HEK293 (cell line): ENCODE results near the gene GGA1.
A peak's percentile ranks its signal among the peaks of the same experiment; 100 is the strongest.

Experiments
- BCL11B ChIP-seq: fragments of 450-650 bp; formaldehyde crosslinking; IDR thresholded peaks from 2 replicates; pipeline ENCODE4 v1.5.1; 2016; ENCODE audit warnings: low read depth, missing biosample characterization, missing genetic modification characterization
- SP3 ChIP-seq: fragments of 450-650 bp; formaldehyde crosslinking; IDR thresholded peaks from 2 replicates; pipeline ENCODE4 v1.5.1; 2016; ENCODE audit warnings: missing biosample characterization, missing genetic modification characterization
- ZFP3 ChIP-seq: fragments of 450-650 bp; formaldehyde crosslinking; IDR thresholded peaks from 2 replicates; pipeline ENCODE4 v1.5.1; 2016; ENCODE audit warnings: low read depth, missing biosample characterization, missing genetic modification characterization
- ZNF112 ChIP-seq: fragments of 450-650 bp; formaldehyde crosslinking; IDR thresholded peaks from 2 replicates; pipeline ENCODE4 v1.5.0; 2017; ENCODE audit warnings: missing biosample characterization, missing genetic modification characterization
- ZNF114 ChIP-seq: fragments of 450-650 bp; formaldehyde crosslinking; IDR thresholded peaks from 2 replicates; pipeline ENCODE4 v1.5.0; 2017; ENCODE audit warnings: missing biosample characterization, missing genetic modification characterization
- ZNF146 ChIP-seq: fragments of 450-650 bp; formaldehyde crosslinking; IDR thresholded peaks from 2 replicates; pipeline ENCODE4 v1.5.1; 2016; ENCODE audit warnings: missing biosample characterization, missing genetic modification characterization
- ZNF169 ChIP-seq: fragments of 450-650 bp; formaldehyde crosslinking; IDR thresholded peaks from 2 replicates; pipeline ENCODE4 v1.5.1; 2016; ENCODE audit warnings: missing biosample characterization, missing genetic modification characterization
- ZNF202 ChIP-seq: fragments of 450-650 bp; formaldehyde crosslinking; IDR thresholded peaks from 2 replicates; pipeline ENCODE4 v1.5.1; 2016; ENCODE audit warnings: missing biosample characterization, missing genetic modification characterization, borderline replicate concordance
- ZNF341 ChIP-seq: fragments of 450-650 bp; formaldehyde crosslinking; IDR thresholded peaks from 2 replicates; pipeline ENCODE4; 2016; ENCODE audit warnings: low read depth, missing biosample characterization, missing genetic modification characterization
- ZNF548 ChIP-seq: fragments of 450-650 bp; formaldehyde crosslinking; IDR thresholded peaks from 2 replicates; pipeline ENCODE4 v1.5.1; 2016; ENCODE audit warnings: missing biosample characterization, missing genetic modification characterization
- ZNF558 ChIP-seq: fragments of 450-650 bp; formaldehyde crosslinking; IDR thresholded peaks from 2 replicates; pipeline ENCODE4 v1.5.1; 2016; ENCODE audit warnings: missing biosample characterization, missing genetic modification characterization
- ZNF660 ChIP-seq: fragments of 450-650 bp; IDR thresholded peaks from 2 replicates; pipeline ENCODE4 v1.5.1; 2018; ENCODE audit warnings: missing biosample characterization, mild to moderate bottlenecking, missing genetic modification characterization
- ZNF664 ChIP-seq: fragments of 450-650 bp; formaldehyde crosslinking; IDR thresholded peaks from 2 replicates; pipeline ENCODE4 v1.5.1; 2016; ENCODE audit warnings: missing biosample characterization, missing genetic modification characterization
- ZNF670 ChIP-seq: fragments of 450-650 bp; formaldehyde crosslinking; IDR thresholded peaks from 2 replicates; pipeline ENCODE4 v1.5.1; 2016; ENCODE audit warnings: missing biosample characterization, missing genetic modification characterization, low read depth
- TF ChIP-seq, protein P1 (sequence below): fragments of 450-650 bp; formaldehyde crosslinking; IDR thresholded peaks from 2 replicates; pipeline ENCODE4 v1.5.1; 2017; ENCODE audit warnings: missing biosample characterization, mild to moderate bottlenecking, missing genetic modification characterization, moderate library complexity
- TF ChIP-seq, protein P2 (sequence below): fragments of 450-650 bp; formaldehyde crosslinking; conservative IDR thresholded peaks from 2 replicates; pipeline ENCODE4 v1.5.1; 2016; ENCODE audit warnings: low read depth, missing biosample characterization, missing genetic modification characterization
- TF ChIP-seq, protein P3 (sequence below): IDR thresholded peaks from 2 replicates; pipeline ENCODE4 v1.6.1; 2011; ENCODE audit warnings: mild to moderate bottlenecking, low read depth, low read length, borderline replicate concordance
- TF ChIP-seq, protein P4 (sequence below): fragments of 450-650 bp; formaldehyde crosslinking; IDR thresholded peaks from 2 replicates; pipeline ENCODE4 v1.5.1; 2016; ENCODE audit warnings: missing biosample characterization, missing genetic modification characterization
- TF ChIP-seq, protein P5 (sequence below): fragments of 450-650 bp; formaldehyde crosslinking; optimal IDR thresholded peaks from 2 replicates; pipeline ENCODE3; 2016; ENCODE audit warnings: missing biosample characterization, mild to moderate bottlenecking, missing genetic modification characterization
- TF ChIP-seq, protein P6 (sequence below): fragments of 450-650 bp; formaldehyde crosslinking; IDR thresholded peaks from 2 replicates; pipeline ENCODE4 v1.5.1; 2016; ENCODE audit warnings: missing biosample characterization, missing genetic modification characterization
- TF ChIP-seq, protein P7 (sequence below): fragments of 450-650 bp; formaldehyde crosslinking; IDR thresholded peaks from 2 replicates; pipeline ENCODE4 v1.5.1; 2016; ENCODE audit warnings: missing biosample characterization, missing genetic modification characterization, borderline replicate concordance

The GGA1 gene

DNA sequence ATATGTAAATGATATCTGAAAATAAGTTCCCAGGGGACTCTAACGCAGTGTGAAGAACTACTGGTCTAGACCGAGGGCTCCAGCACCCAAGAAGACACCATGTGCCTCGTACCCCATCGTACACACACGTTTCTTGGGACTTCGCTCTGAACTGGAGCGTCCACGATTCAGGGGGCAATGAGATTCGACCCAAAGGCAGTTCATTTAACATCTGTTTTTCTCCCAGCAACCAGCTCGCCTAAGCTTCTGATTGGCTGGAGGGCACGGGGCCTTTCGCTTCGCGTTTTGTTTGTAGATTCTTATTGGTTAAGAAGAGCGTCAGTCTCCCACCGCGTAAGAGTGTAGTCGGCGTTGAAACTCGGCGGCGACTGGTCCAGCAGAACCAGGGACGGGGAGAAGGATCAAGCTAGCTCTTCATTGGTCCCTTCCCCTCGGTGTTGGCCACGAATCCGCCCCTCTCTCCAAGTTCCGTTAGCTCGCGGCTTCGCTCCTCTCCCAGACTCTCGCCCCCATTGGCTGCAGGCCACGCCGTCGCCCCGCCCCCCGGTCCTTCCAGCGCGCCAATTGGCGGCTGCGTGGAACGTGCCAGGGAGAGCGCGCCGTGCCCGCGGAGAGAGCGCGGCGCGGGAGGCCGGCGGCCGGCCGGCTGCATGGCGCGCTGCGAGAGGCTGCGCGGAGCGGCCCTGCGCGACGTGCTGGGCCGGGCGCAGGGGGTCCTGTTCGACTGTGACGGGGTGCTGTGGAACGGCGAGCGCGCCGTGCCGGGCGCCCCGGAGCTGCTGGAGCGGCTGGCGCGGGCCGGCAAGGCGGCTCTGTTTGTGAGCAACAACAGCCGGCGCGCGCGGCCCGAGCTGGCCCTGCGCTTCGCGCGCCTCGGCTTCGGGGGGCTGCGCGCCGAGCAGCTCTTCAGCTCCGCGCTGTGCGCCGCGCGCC, 49.8 kb downstream of the GGA1 start, which contains the start of gene PDXP (continued):
- TF ChIP-seq ZNF341 (tag by site-specific recombination) (no peak), ZNF114 (tag by site-specific recombination) (no peak), ZFP3 (tag by site-specific recombination) (no peak), ZNF660 (tag by site-specific recombination) (peak; percentile 40; the same call in 1 of the 2 replicates), ZNF169 (tag by site-specific recombination) (no peak), ZNF670 (tag by site-specific recombination) (no peak), BCL11B (no peak), ZNF202 (tag by site-specific recombination) (no peak), SP3 (tag by site-specific recombination) (peak; percentile 62; the same call in 1 of the 2 replicates), ZNF112 (tag by site-specific recombination) (no peak), ZNF146 (tag by site-specific recombination) (no peak), ZNF558 (tag by site-specific recombination) (no peak), ZNF664 (tag by site-specific recombination) (peak; percentile 36; the same call in 1 of the 2 replicates), ZNF548 (no peak)
- TF ChIP-seq, protein P1, sequence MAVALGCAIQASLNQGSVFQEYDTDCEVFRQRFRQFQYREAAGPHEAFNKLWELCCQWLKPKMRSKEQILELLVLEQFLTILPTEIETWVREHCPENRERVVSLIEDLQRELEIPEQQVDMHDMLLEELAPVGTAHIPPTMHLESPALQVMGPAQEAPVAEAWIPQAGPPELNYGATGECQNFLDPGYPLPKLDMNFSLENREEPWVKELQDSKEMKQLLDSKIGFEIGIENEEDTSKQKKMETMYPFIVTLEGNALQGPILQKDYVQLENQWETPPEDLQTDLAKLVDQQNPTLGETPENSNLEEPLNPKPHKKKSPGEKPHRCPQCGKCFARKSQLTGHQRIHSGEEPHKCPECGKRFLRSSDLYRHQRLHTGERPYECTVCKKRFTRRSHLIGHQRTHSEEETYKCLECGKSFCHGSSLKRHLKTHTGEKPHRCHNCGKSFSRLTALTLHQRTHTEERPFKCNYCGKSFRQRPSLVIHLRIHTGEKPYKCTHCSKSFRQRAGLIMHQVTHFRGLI (tag by site-specific recombination): no peak
- TF ChIP-seq, protein P2, sequence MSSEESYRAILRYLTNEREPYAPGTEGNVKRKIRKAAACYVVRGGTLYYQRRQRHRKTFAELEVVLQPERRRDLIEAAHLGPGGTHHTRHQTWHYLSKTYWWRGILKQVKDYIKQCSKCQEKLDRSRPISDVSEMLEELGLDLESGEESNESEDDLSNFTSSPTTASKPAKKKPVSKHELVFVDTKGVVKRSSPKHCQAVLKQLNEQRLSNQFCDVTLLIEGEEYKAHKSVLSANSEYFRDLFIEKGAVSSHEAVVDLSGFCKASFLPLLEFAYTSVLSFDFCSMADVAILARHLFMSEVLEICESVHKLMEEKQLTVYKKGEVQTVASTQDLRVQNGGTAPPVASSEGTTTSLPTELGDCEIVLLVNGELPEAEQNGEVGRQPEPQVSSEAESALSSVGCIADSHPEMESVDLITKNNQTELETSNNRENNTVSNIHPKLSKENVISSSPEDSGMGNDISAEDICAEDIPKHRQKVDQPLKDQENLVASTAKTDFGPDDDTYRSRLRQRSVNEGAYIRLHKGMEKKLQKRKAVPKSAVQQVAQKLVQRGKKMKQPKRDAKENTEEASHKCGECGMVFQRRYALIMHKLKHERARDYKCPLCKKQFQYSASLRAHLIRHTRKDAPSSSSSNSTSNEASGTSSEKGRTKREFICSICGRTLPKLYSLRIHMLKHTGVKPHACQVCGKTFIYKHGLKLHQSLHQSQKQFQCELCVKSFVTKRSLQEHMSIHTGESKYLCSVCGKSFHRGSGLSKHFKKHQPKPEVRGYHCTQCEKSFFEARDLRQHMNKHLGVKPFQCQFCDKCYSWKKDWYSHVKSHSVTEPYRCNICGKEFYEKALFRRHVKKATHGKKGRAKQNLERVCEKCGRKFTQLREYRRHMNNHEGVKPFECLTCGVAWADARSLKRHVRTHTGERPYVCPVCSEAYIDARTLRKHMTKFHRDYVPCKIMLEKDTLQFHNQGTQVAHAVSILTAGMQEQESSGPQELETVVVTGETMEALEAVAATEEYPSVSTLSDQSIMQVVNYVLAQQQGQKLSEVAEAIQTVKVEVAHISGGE (tag by site-specific recombination): no peak
- TF ChIP-seq, protein P3, sequence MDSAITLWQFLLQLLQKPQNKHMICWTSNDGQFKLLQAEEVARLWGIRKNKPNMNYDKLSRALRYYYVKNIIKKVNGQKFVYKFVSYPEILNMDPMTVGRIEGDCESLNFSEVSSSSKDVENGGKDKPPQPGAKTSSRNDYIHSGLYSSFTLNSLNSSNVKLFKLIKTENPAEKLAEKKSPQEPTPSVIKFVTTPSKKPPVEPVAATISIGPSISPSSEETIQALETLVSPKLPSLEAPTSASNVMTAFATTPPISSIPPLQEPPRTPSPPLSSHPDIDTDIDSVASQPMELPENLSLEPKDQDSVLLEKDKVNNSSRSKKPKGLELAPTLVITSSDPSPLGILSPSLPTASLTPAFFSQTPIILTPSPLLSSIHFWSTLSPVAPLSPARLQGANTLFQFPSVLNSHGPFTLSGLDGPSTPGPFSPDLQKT: no peak
- TF ChIP-seq, protein P4, sequence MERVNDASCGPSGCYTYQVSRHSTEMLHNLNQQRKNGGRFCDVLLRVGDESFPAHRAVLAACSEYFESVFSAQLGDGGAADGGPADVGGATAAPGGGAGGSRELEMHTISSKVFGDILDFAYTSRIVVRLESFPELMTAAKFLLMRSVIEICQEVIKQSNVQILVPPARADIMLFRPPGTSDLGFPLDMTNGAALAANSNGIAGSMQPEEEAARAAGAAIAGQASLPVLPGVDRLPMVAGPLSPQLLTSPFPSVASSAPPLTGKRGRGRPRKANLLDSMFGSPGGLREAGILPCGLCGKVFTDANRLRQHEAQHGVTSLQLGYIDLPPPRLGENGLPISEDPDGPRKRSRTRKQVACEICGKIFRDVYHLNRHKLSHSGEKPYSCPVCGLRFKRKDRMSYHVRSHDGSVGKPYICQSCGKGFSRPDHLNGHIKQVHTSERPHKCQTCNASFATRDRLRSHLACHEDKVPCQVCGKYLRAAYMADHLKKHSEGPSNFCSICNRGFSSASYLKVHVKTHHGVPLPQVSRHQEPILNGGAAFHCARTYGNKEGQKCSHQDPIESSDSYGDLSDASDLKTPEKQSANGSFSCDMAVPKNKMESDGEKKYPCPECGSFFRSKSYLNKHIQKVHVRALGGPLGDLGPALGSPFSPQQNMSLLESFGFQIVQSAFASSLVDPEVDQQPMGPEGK (tag by site-specific recombination): no peak; the same call in 1 of the 2 replicates
- TF ChIP-seq, protein P5, sequence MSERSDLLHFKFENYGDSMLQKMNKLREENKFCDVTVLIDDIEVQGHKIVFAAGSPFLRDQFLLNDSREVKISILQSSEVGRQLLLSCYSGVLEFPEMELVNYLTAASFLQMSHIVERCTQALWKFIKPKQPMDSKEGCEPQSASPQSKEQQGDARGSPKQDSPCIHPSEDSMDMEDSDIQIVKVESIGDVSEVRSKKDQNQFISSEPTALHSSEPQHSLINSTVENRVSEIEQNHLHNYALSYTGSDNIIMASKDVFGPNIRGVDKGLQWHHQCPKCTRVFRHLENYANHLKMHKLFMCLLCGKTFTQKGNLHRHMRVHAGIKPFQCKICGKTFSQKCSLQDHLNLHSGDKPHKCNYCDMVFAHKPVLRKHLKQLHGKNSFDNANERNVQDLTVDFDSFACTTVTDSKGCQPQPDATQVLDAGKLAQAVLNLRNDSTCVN (tag by site-specific recombination): peak; percentile 23
- TF ChIP-seq, protein P6, sequence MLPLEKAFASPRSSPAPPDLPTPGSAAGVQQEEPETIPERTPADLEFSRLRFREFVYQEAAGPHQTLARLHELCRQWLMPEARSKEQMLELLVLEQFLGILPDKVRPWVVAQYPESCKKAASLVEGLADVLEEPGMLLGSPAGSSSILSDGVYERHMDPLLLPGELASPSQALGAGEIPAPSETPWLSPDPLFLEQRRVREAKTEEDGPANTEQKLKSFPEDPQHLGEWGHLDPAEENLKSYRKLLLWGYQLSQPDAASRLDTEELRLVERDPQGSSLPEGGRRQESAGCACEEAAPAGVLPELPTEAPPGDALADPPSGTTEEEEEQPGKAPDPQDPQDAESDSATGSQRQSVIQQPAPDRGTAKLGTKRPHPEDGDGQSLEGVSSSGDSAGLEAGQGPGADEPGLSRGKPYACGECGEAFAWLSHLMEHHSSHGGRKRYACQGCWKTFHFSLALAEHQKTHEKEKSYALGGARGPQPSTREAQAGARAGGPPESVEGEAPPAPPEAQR: no peak
- TF ChIP-seq, protein P7, sequence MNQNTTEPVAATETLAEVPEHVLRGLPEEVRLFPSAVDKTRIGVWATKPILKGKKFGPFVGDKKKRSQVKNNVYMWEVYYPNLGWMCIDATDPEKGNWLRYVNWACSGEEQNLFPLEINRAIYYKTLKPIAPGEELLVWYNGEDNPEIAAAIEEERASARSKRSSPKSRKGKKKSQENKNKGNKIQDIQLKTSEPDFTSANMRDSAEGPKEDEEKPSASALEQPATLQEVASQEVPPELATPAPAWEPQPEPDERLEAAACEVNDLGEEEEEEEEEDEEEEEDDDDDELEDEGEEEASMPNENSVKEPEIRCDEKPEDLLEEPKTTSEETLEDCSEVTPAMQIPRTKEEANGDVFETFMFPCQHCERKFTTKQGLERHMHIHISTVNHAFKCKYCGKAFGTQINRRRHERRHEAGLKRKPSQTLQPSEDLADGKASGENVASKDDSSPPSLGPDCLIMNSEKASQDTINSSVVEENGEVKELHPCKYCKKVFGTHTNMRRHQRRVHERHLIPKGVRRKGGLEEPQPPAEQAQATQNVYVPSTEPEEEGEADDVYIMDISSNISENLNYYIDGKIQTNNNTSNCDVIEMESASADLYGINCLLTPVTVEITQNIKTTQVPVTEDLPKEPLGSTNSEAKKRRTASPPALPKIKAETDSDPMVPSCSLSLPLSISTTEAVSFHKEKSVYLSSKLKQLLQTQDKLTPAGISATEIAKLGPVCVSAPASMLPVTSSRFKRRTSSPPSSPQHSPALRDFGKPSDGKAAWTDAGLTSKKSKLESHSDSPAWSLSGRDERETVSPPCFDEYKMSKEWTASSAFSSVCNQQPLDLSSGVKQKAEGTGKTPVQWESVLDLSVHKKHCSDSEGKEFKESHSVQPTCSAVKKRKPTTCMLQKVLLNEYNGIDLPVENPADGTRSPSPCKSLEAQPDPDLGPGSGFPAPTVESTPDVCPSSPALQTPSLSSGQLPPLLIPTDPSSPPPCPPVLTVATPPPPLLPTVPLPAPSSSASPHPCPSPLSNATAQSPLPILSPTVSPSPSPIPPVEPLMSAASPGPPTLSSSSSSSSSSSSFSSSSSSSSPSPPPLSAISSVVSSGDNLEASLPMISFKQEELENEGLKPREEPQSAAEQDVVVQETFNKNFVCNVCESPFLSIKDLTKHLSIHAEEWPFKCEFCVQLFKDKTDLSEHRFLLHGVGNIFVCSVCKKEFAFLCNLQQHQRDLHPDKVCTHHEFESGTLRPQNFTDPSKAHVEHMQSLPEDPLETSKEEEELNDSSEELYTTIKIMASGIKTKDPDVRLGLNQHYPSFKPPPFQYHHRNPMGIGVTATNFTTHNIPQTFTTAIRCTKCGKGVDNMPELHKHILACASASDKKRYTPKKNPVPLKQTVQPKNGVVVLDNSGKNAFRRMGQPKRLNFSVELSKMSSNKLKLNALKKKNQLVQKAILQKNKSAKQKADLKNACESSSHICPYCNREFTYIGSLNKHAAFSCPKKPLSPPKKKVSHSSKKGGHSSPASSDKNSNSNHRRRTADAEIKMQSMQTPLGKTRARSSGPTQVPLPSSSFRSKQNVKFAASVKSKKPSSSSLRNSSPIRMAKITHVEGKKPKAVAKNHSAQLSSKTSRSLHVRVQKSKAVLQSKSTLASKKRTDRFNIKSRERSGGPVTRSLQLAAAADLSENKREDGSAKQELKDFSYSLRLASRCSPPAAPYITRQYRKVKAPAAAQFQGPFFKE: no peak
